Activated naive CD4-positive, alpha-beta T cell treated with Interleukin-2 at 50 U/mL for 16 hours (primary cell): ENCODE measurements around the gene NLRP9.

ENCODE experiments used
- DNase-seq: peaks from one replicate; pipeline ENCODE4 v3.0.0-alpha.2; 2020

The NLRP9 gene

GRCh38 chr19:55702131-55702627 is 36.0 kb downstream of the NLRP9 start:
- no peak for DNase-seq

- no peak for DNase-seq
These were observed 37.4 kb downstream of the NLRP9 start for GRCh38 chr19:55700813-55701212.

DNA sequence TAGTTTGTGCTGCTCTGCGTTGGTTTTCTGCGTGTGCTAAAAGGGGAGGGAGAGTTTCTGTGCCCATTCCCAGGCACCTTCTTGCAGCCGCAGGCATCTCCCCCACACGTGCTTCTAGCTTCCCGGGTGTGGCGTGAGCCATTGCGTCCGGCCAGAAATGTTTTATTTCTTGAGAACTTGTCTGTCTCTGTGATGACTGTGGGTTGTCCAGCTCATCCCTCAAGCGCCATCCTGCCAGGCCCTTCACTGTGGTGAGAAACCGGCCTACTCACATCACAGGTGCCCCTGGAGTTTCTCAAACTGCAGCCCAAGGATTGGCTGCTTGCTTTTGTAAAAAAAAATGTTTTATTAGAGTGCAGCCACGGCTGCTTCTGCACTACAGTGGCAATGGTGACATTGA is 39.0 kb downstream of the NLRP9 start:
- DNase-seq, result no peak

GRCh38 chr19:55698256-55698655 is 39.9 kb downstream of the NLRP9 start:
- no peak for DNase-seq

DNA sequence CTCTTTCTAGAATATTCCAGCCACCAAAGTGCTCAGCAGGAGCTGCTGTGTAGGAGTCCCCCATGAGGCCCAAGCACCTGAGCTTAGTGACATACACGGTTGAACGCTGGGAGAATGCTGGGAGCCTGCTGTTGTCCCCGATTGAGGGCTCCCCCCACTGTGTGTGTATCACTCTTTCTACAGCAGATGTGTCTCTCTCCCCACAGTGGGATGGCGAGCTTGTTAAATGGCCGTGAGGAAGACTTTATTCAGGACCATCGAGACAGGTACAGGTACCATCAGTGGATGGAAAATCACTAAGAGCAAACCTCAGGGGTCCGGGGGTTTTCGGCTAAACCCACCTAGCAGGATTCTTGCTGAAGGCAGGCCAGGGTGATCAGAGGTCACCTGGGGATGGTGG is 40.5 kb downstream of the NLRP9 start:
- no peak for DNase-seq

DNA sequence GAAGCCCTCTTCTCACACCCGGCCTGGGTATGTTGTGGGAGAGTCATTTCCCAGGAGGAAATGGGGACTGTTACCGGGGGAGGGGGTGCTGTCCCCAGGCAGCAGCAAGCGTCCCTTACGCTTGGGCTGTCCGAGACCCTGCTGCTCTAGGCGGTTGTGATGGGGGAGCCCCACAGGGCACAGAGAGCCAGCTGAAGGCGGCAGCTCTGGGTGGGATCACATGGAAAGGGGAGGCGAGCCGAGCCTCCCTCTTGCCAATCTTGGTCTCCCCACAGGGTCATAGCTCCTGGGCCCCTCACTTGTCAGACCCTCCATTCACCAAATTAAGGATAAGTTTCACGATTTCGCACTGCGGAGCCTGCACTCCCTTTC is 41.1 kb downstream of the NLRP9 start:
- no peak for DNase-seq

GRCh38 chr19:55696301-55697068 is 41.7 kb downstream of the NLRP9 start:
- DNase-seq, result no peak

GRCh38 chr19:55695511-55696290 is 42.5 kb downstream of the NLRP9 start:
- DNase-seq, result no peak

DNA sequence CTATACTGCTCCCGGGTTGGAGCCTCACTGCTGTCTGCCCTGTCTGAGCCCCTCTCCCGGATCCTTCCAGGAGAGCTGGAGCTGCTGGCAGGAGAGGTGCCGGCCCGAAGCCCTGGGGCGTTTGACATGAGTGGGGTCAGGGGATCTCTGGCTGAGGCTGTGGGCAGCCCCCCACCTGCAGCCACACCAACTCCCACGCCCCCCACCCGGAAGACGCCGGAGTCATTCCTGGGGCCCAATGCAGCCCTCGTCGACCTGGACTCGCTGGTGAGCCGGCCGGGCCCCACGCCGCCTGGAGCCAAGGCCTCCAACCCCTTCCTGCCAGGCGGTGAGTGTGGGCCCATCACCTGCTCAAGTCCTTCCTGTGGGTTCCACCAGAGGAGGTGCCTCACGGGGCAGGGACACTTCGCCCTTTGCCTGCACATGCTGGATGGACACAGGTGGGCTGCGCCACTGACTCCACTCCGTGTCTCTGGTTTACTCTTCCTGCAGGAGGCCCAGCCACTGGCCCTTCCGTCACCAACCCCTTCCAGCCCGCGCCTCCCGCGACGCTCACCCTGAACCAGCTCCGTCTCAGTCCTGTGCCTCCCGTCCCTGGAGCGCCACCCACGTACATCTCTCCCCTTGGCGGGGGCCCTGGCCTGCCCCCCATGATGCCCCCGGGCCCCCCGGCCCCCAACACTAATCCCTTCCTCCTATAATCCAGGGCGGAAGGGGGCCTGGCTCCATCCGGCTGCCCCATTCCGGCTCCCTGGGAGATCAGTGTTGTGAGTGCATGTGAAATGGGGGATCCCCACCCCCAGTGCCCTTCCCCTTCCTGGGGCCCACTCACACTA is 43.3 kb downstream of the NLRP9 start:
- DNase-seq, result no peak

DNA sequence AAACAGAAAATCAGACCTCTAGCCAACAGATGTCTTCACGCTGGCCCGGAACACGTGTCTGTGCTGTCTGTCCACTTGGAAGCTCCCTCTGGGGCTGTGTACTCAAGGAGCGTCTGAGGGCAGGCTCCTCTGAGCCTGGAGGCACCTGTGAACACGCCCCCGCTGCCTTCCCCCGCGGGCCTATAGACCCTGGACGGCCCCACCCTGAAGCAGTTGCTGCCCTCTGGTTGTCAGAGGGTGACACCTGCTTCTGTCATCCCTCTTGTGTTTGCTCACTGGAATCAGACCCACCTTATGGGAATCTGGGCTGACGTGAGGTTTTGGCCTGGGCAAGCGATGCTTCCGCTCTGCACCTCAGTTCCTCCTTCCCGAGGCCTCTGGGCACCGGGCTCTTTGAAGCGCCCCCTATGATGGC is 44.0 kb downstream of the NLRP9 start:
- DNase-seq, result no peak

GRCh38 chr19:55693336-55693974 is 44.7 kb downstream of the NLRP9 start:
- no peak for DNase-seq

DNA sequence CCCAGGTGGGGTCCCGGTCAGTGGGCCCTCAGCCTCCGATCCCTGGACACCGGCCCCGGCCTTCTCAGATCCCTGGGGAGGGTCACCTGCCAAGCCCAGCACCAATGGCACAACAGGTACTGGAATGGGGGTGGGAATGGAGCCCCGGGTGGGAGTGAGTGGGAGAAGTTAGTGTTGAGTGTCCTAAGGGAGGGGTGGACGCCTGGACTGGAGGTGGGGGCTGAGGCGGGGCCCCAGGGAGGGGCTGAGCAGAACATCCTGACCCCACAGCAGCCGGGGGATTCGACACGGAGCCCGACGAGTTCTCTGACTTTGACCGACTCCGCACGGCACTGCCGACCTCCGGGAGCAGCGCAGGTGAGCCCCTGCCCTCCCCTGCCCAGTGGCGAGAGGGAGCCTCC is 45.5 kb downstream of the NLRP9 start:
- DNase-seq, result no peak

DNA sequence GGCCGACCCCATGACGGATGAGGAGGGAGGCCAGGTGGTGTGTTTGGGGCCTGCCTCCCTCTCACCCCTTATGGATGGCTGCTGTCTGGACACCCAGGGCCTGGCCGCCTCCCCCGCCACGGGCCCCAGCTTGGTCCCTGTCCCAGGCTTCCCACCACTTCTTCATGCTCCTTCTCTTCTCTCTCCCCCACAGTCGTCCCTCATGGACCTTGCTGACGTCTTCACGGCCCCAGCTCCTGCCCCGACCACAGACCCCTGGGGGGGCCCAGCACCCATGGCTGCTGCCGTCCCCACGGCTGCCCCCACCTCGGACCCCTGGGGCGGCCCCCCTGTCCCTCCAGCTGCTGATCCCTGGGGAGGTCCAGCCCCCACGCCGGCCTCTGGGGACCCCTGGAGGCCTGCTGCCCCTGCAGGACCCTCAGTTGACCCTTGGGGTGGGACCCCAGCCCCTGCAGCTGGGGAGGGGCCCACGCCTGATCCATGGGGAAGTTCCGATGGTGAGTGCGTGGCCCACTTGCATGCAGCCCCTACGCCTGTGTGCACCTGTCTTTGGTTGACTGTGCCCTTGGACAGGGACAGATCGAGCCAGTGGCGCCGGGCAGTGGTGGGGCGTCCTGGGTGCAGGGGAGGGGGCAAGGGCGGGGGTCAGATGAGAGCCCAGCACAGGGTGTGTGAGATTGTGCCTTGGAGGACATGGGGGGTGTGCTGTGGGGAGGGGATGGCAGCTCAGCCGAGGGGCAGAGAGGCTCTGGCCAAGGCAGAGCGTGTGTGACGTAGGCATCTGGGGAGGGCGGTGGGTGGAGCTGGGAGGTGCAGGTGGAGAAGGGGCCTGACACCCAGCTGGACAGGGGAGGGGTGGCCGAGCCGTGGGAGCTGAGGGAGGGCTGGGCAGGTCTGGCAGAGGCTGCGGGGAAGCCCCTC is 46.4 kb downstream of the NLRP9 start:
- DNase-seq, result no peak

GRCh38 chr19:55690769-55691545 is 47.2 kb downstream of the NLRP9 start:
- no peak for DNase-seq

- DNase-seq, result no peak
These were observed 48.0 kb downstream of the NLRP9 start for GRCh38 chr19:55690109-55690768.

DNA sequence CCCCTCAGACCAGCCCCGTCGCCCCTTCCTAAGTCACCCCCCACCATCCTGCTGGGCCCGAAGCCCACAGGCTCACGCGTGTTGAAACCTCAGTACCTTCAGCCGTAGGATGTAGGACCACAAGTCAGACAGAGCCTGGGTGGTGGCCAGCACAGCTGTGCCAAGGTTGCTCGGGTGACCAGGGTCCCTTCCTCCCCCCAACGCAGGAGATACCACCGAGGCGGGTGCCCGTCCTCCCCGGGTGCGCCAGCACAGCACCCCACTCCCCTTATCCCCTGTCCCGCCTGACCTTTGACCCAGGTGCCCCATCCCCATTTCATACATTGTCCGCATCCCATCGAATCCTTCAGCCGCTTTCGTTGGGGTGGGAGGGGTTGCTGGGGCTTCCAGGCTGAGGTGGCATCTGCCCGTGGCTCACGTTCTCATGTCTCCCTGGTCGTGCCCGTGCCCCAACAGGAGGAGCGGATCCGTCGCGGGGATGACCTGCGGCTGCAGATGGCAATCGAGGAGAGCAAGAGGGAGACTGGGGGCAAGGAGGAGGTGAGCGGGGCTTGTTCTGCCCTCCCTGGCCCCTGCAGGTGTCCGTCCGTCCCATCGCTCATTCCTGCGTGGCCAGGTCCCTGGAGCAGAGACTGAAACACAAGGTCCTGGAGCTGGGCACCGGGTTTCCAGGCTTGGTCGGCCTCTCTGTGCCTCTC is 48.6 kb downstream of the NLRP9 start:
- DNase-seq, result no peak

- DNase-seq, result no peak
These were observed 49.6 kb downstream of the NLRP9 start for GRCh38 chr19:55688422-55689218.

DNA sequence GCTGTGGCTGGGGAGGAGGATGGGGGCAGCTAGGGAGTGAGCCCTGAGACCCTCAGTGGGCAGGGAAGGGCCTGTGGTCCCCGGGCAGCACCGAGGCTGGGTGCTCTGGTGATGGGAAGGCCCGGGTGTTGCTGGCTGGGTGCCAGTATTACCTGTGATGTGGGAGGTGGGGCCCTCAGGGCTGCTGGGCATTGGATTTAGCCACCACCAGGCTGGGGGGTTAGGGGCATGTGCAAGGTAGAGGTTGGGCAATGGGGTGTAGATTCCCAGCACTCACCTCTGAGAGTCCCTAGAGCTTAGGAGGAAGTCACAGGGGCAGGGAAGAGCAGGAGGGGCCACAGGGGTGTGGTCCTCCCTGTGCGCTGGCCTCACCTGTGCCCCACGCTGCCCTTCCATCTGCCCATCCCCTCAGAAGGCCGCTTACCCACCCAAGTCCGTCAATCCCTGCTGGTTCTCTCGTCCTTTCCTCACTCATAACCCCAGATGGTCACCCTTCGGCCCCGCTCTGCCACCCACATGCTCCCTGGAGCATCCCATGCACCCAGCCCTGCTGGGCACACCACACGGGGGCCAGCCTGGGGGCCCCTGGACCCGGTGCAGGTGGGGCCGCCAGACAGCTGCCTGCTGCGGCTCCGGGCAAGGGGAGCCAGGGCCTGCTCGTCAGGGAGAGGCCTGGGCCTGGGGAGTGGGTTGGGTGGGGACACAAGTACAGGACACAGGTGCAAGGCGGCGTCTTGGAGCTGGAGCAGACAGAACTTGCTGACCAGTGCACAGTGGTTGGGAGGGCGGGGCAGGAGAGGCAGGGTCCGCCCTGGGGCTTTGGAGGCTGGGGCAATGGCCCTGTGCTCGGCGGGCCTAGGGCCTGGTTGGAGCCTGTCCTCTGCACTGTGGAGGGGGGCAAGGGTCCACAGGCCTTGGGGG is 50.7 kb downstream of the NLRP9 start:
- DNase-seq, result no peak
